Transverse colon (tissue), 3 donors: Measurements from ENCODE around the gene PTPRQ.

Experiments
- CTCF ChIP-seq, 5 experiments: fragments of 200-600 bp in 3 of 5; fragments of 450-650 bp in 2 of 5; sonication (generic) in 3 of 5; IDR thresholded peaks; 1 replicate in 2 of 5; 2 replicates in 3 of 5; pipeline ENCODE4 v1.5.1; 2016 to 2017; ENCODE audit warnings: antibody characterized with exemption in 5 of 5, inconsistent platforms in 3 of 5, mild to moderate bottlenecking in 2 of 5, moderate library complexity in 1 of 5
- POLR2A ChIP-seq: fragments of 450-650 bp; IDR thresholded peaks from one replicate; pipeline ENCODE4 v1.6.1; 2016; ENCODE audit warnings: antibody characterized with exemption, mild to moderate bottlenecking, moderate library complexity

- TF ChIP-seq CTCF (IDR thresholded peaks at IDR 0.05) (no peak), POLR2A (no peak)
Observed at GRCh38 chr12:80721326-80721725, 277.3 kb downstream of the PTPRQ start.
